Fibroblast of lung (primary cell): Measurements from ENCODE around the gene THEM5. TPM values are rescaled to one million over a fixed set of nuclear protein-coding genes. Genes with fewer than 3 reads are reported as not detected.

Experiments used
- DNase-seq, 2 donors: peaks; one replicate each; pipeline versions ENCODE4 v3.0.0 to v3.0.0-alpha.2; 2010; ENCODE audit warnings: low read depth in 2 of 2
- H2AFZ ChIP-seq: 2 replicates; pipeline ENCODE4 v1.5.1; 2012; ENCODE audit warnings: low read length, control low read depth, inconsistent platforms
- H3K27ac ChIP-seq: 2 replicates; pipeline ENCODE4 v1.5.1; 2011; ENCODE audit warnings: low read length, control low read depth; ENCODE audit not compliant: insufficient read depth
- H3K27me3 ChIP-seq: 2 replicates; pipeline ENCODE4 v1.5.1; 2011; ENCODE audit warnings: mild to moderate bottlenecking, low read length; ENCODE audit not compliant: control insufficient read depth, insufficient read depth
- H3K36me3 ChIP-seq: 2 replicates; pipeline ENCODE4 v1.5.1; 2011; ENCODE audit warnings: low read length; ENCODE audit not compliant: control insufficient read depth, insufficient read depth
- H3K4me1 ChIP-seq: 2 replicates; pipeline ENCODE4 v1.5.1; 2011; ENCODE audit warnings: low read length; ENCODE audit not compliant: control insufficient read depth, insufficient read depth; ENCODE audit errors: extremely low read depth
- H3K4me2 ChIP-seq: 2 replicates; pipeline ENCODE4 v1.5.1; 2011; ENCODE audit warnings: low read length, control low read depth; ENCODE audit not compliant: insufficient read depth; ENCODE audit errors: extremely low read depth
- H3K4me3 ChIP-seq, 4 experiments: fragments of 200-600 bp in 1 of 4; sonication (generic) in 1 of 4; replicated peaks in 1 of 4; 2 replicates each; pipeline ENCODE4 v1.5.1; 2011 to 2016; ENCODE audit warnings: low read length in 4 of 4, low read depth in 3 of 4, mild to moderate bottlenecking in 3 of 4, control low read depth in 2 of 4, inconsistent platforms in 1 of 4, mixed read lengths in 1 of 4; ENCODE audit not compliant: insufficient read depth in 1 of 4; ENCODE audit errors: control extremely low read depth in 1 of 4
- H3K79me2 ChIP-seq: 2 replicates; pipeline ENCODE4 v1.5.1; 2012; ENCODE audit warnings: mild to moderate bottlenecking, low read length, inconsistent platforms; ENCODE audit not compliant: control insufficient read depth, insufficient read depth
- H3K9ac ChIP-seq: 2 replicates; pipeline ENCODE4 v1.5.1; 2011; ENCODE audit warnings: mild to moderate bottlenecking, low read length, control low read depth; ENCODE audit not compliant: insufficient read depth
- H3K9me3 ChIP-seq: 2 replicates; pipeline ENCODE4 v1.5.1; 2012; ENCODE audit warnings: low read depth, low read length; ENCODE audit not compliant: control insufficient read depth, insufficient read depth
- H4K20me1 ChIP-seq: 2 replicates; pipeline ENCODE4 v1.5.1; 2011; ENCODE audit warnings: low read length; ENCODE audit not compliant: control insufficient read depth, insufficient read depth; ENCODE audit errors: extremely low read depth
- CTCF ChIP-seq, 2 donors: IDR thresholded peaks in 1 of 2; conservative IDR thresholded peaks in 1 of 2; 1 replicate in 1 of 2; 2 replicates in 1 of 2; pipeline ENCODE4 v1.5.1; 2011 to 2012; ENCODE audit warnings: low read length in 2 of 2, control low read depth in 1 of 2, inconsistent platforms in 1 of 2, low read depth in 1 of 2, mild to moderate bottlenecking in 1 of 2
- EZH2 ChIP-seq: IDR thresholded peaks from 2 replicates; pipeline ENCODE4 v1.5.1; 2012; ENCODE audit warnings: low read length, control low read depth, mild to moderate bottlenecking; ENCODE audit errors: missing control alignments
- polyA plus RNA-seq, 2 donors: library from polyadenylated mRNA; depleted of rRNA in 1 of 2; stranded (reverse) in 1 of 2; unstranded in 1 of 2; fragments of >200 nt; gene quantifications; 2 replicates each; pipeline ENCODE4 v1.2.1, GENCODE V29; 2011 to 2012; ENCODE audit warnings: missing spikeins in 1 of 2
- total RNA-seq: library from RNA; depleted of rRNA; stranded (reverse); fragments of >200 nt; gene quantifications from 2 replicates; pipeline ENCODE4 v1.2.1, GENCODE V29; 2014

Gene THEM5
- total and polyA plus RNA-seq, 2 donors (not counting 1 experiment from before 2014, with no cell fraction given) = not detected

- H3K4me1 ChIP-seq = no peaks in the 10 kb centered on the region
These were observed 45.0 kb upstream of the THEM5 start for GRCh38 chr1:151898519-151898991.

GRCh38 chr1:151897991-151898431, 44.5 kb upstream of the THEM5 start:
- no peaks in the 10 kb centered on the region for H3K4me1 ChIP-seq
- DNase-seq = no peak
- no peaks in the 10 kb centered on the region for H3K79me2 ChIP-seq
- H3K4me3 ChIP-seq = no peak overlapping the region
- TF ChIP-seq CTCF (conservative IDR thresholded peaks at IDR 0.05 in 1 of 2, IDR thresholded peaks at IDR 0.05 in 1 of 2; ENCODE audit: low read depth in 1 of 2, low read length in 2 of 2) (no peak), EZH2 (no peak)
- H3K27me3 ChIP-seq = no peaks in the 10 kb centered on the region
- H3K4me2 ChIP-seq = no peak overlapping the region
- H4K20me1 ChIP-seq = no peaks in the 10 kb centered on the region
- no peaks in the 10 kb centered on the region for H3K36me3 ChIP-seq
- no peak overlapping the region for H3K27ac ChIP-seq
- H2AFZ ChIP-seq = no peak overlapping the region
- no peak overlapping the region for H3K9ac ChIP-seq
- no peaks in the 10 kb centered on the region for H3K9me3 ChIP-seq

More at GRCh38 chr1:151898519-151898991, 45.0 kb upstream of the THEM5 start:
- no peaks in the 10 kb centered on the region for H3K27me3 ChIP-seq
- no peaks in the 10 kb centered on the region for H4K20me1 ChIP-seq
- no peaks in the 10 kb centered on the region for H3K9me3 ChIP-seq
- no peak for DNase-seq
- no peak overlapping the region for H3K9ac ChIP-seq
- no peaks in the 10 kb centered on the region for H3K36me3 ChIP-seq
- no peaks in the 10 kb centered on the region for H3K79me2 ChIP-seq
- no peak overlapping the region for H2AFZ ChIP-seq
- H3K4me3 ChIP-seq = no peak overlapping the region
- TF ChIP-seq CTCF (conservative IDR thresholded peaks at IDR 0.05 in 1 of 2, IDR thresholded peaks at IDR 0.05 in 1 of 2; ENCODE audit: low read depth in 1 of 2, low read length in 2 of 2) = no peak
- no peak for TF ChIP-seq EZH2
- no peak overlapping the region for H3K27ac ChIP-seq
- H3K4me2 ChIP-seq = no peak overlapping the region

- no peaks in the 10 kb centered on the region for H3K9me3 ChIP-seq
- no peak overlapping the region for H3K27ac ChIP-seq
- no peaks in the 10 kb centered on the region for H4K20me1 ChIP-seq
- H3K27me3 ChIP-seq = no peaks in the 10 kb centered on the region
- no peak overlapping the region for H3K4me3 ChIP-seq
- no peaks in the 10 kb centered on the region for H3K4me1 ChIP-seq
- no peaks in the 10 kb centered on the region for H3K36me3 ChIP-seq
- TF ChIP-seq CTCF (conservative IDR thresholded peaks at IDR 0.05 in 1 of 2, IDR thresholded peaks at IDR 0.05 in 1 of 2; ENCODE audit: low read depth in 1 of 2, low read length in 2 of 2) = no peak
- no peak for TF ChIP-seq EZH2
- H3K79me2 ChIP-seq = no peaks in the 10 kb centered on the region
- H2AFZ ChIP-seq = no peak overlapping the region
- DNase-seq = no peak
- H3K4me2 ChIP-seq = no peak overlapping the region
- no peak overlapping the region for H3K9ac ChIP-seq
These were observed 39.8 kb upstream of the THEM5 start for GRCh38 chr1:151893176-151893924.
